Loucy (cell line): Measurements from ENCODE around the gene SPN.

Source experiments
- H2AFZ ChIP-seq: fragments of 200-600 bp; sonication (generic); 2 replicates; pipeline ENCODE4 v1.6.0; 2016; ENCODE audit warnings: antibody characterized with exemption, mild to moderate bottlenecking, low read length, moderate library complexity
- H3F3A ChIP-seq: fragments of 200-600 bp; 2 replicates; pipeline ENCODE4 v1.6.0; 2016; ENCODE audit warnings: antibody characterized with exemption, low read depth, mild to moderate bottlenecking
- H3K27me3 ChIP-seq: fragments of 200-600 bp; sonication (generic); 2 replicates; pipeline ENCODE4 v1.6.1; 2014; ENCODE audit warnings: low read length, mild to moderate bottlenecking; ENCODE audit not compliant: insufficient read depth, poor library complexity, severe bottlenecking
- H3K36me3 ChIP-seq: fragments of 200-600 bp; sonication (generic); 2 replicates; pipeline ENCODE4 v1.6.1; 2016; ENCODE audit warnings: low read length; ENCODE audit not compliant: insufficient read depth
- H3K4me1 ChIP-seq: fragments of 200-600 bp; sonication (generic); 2 replicates; pipeline ENCODE4 v1.5.1; 2014; ENCODE audit warnings: low read length, mild to moderate bottlenecking; ENCODE audit not compliant: insufficient read depth, poor library complexity, severe bottlenecking
- H3K4me2 ChIP-seq: fragments of 200-600 bp; sonication (generic); 2 replicates; pipeline ENCODE4 v1.6.0; 2014; ENCODE audit warnings: antibody characterized with exemption, low read length, low read depth, mild to moderate bottlenecking; ENCODE audit not compliant: poor library complexity, severe bottlenecking
- H3K4me3 ChIP-seq: fragments of 200-600 bp; sonication (generic); 2 replicates; pipeline ENCODE4 v1.5.1; 2014; ENCODE audit warnings: low read length, mild to moderate bottlenecking, mixed read lengths; ENCODE audit not compliant: poor library complexity, severe bottlenecking
- H3K79me2 ChIP-seq: fragments of 200-600 bp; sonication (generic); 2 replicates; pipeline ENCODE4 v1.6.1; 2014; ENCODE audit warnings: low read length; ENCODE audit not compliant: insufficient read depth
- H3K9ac ChIP-seq: fragments of 200-600 bp; sonication (generic); 2 replicates; pipeline ENCODE4 v1.6.0; 2014; ENCODE audit warnings: mild to moderate bottlenecking, low read depth, low read length, moderate library complexity; ENCODE audit not compliant: poor library complexity, severe bottlenecking
- H3K9me2 ChIP-seq: fragments of 200-600 bp; sonication (generic); replicated peaks from 2 replicates; pipeline ENCODE4 v1.6.1; 2016; ENCODE audit warnings: low read depth, low read length, mixed read lengths
- H3K9me3 ChIP-seq: fragments of 200-600 bp; sonication (generic); 2 replicates; pipeline ENCODE4 v1.6.1; 2014; ENCODE audit warnings: mild to moderate bottlenecking, antibody characterized with exemption, low read length, low read depth; ENCODE audit not compliant: insufficient read depth
- H4K20me1 ChIP-seq: fragments of 200-600 bp; sonication (generic); 2 replicates; pipeline ENCODE4 v1.6.0; 2014; ENCODE audit warnings: antibody characterized with exemption, low read length, mild to moderate bottlenecking; ENCODE audit not compliant: insufficient read depth, poor library complexity, severe bottlenecking
- CTCF ChIP-seq: fragments of 200-600 bp; sonication (generic); conservative IDR thresholded peaks from 2 replicates; pipeline ENCODE4 v1.5.1; 2014; ENCODE audit warnings: mild to moderate bottlenecking, antibody characterized with exemption, low read length
- EZH2phosphoT487 ChIP-seq: fragments of 200-600 bp; IDR thresholded peaks from 2 replicates; pipeline ENCODE4 v1.6.1; 2018; ENCODE audit warnings: antibody characterized with exemption, mild to moderate bottlenecking, moderate library complexity, borderline replicate concordance

SPN gene

DNA sequence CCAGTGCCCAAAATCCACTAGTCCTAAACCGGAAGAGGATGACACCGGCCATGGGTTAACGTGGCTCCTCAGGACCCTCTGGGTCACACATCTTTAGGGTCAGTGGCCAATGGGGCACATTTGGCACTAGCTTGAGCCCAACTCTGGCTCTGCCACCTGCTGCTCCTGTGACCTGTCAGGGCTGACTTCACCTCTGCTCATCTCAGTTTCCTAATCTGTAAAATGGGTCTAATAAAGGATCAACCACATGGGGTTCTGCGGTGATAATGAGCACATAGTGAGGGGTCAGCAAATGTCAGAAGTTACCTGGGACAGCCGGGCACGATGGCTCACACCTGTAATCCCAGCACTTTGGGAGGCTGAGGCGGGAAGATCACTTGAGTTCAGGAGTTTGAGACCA lies 34.3 kb downstream of the SPN start:
- H4K20me1 ChIP-seq, result peaks cover 8% of the 10 kb centered on the region
- peaks cover 21% of the 10 kb centered on the region; the same call in 1 of the 2 replicates for H3K36me3 ChIP-seq
- H3F3A ChIP-seq, result no peaks in the 10 kb centered on the region
- no peak overlapping the region for H3K9ac ChIP-seq
- H3K4me3 ChIP-seq, result no peak overlapping the region
- H3K4me1 ChIP-seq, result peaks cover 14% of the 10 kb centered on the region
- H3K27me3 ChIP-seq, result no peaks in the 10 kb centered on the region
- H2AFZ ChIP-seq, result no peak overlapping the region
- no peak overlapping the region for H3K4me2 ChIP-seq
- H3K79me2 ChIP-seq, result peaks cover 24% of the 10 kb centered on the region
- H3K9me3 ChIP-seq, result no peaks in the 10 kb centered on the region
- no peak for TF ChIP-seq EZH2phosphoT487
- no peak for TF ChIP-seq CTCF
- H3K9me2 ChIP-seq, result no peaks in the 10 kb centered on the region

- Histone ChIP-seq H3K4me2 (no peak overlapping the region), H3K4me3 (no peak overlapping the region), H3K4me1 (peaks cover 20% of the 10 kb centered on the region), H4K20me1 (peaks cover 6% of the 10 kb centered on the region), H3F3A (no peaks in the 10 kb centered on the region), H3K79me2 (peaks cover 18% of the 10 kb centered on the region), H3K27me3 (no peaks in the 10 kb centered on the region), H3K9me3 (no peaks in the 10 kb centered on the region), H2AFZ (no peak overlapping the region), H3K9ac (no peak overlapping the region), H3K9me2 (no peaks in the 10 kb centered on the region), H3K36me3 (peaks cover 21% of the 10 kb centered on the region; the same call in 1 of the 2 replicates)
- TF ChIP-seq EZH2phosphoT487 (no peak), CTCF (no peak)
These were observed 35.0 kb downstream of the SPN start for GRCh38 chr16:29698042-29698441.

DNA sequence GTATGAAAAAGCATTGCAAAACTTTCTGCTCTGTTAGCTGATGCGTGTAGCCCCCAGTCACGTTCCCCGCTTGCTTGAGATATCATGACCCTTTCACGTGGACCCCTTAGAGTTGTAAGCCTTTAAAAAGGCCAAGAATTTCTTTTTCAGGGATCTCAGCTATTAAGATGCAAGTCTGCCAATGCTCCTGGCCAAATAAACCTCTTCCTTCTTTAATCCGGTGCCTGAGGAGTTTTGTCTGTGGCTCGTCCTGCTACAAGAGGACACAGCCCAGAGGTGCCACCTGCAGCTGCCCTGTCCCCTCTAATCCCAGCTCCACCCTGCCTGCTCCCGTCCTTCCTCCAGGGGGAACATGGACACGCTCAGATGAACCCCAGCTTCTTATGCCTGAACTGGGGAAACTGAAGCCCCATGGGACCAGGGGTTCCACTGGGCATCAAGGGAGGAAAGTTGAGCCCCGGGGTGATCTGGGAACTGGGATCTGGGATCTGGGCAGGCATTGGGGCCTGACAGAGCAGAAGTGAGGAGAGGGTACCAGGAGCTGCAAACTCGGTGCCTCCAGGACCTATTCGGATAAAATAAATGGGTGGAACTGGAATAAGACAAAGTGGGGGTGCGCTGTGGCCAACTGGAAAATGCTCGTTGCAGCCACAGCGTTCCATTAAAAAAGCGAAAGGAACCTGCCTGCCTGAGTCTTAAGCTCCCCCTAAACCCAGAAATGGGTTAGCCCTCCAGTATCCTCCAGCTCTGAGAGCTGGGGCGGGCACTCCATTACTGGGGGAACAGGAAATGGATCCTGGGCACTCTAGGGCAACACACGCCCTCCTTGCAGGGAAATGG lies 35.7 kb downstream of the SPN start:
- H3K27me3 ChIP-seq, result no peaks in the 10 kb centered on the region
- TF ChIP-seq CTCF, result no peak
- TF ChIP-seq EZH2phosphoT487, result no peak
- H3F3A ChIP-seq, result no peaks in the 10 kb centered on the region
- no peak overlapping the region for H3K4me2 ChIP-seq
- H2AFZ ChIP-seq, result no peak overlapping the region
- H3K9me3 ChIP-seq, result no peaks in the 10 kb centered on the region
- no peak overlapping the region for H3K9ac ChIP-seq
- no peaks in the 10 kb centered on the region for H3K9me2 ChIP-seq
- H4K20me1 ChIP-seq, result peaks cover 6% of the 10 kb centered on the region
- no peak overlapping the region for H3K4me3 ChIP-seq
- H3K4me1 ChIP-seq, result peaks cover 20% of the 10 kb centered on the region
- H3K36me3 ChIP-seq, result peaks cover 21% of the 10 kb centered on the region; the same call in 1 of the 2 replicates
- peaks cover 14% of the 10 kb centered on the region for H3K79me2 ChIP-seq
